GM19023 (cell line): ENCODE results near the gene TBL2.
"Not testable (repeated sequence)": the region's sequence is repeated elsewhere in the genome, so short reads cannot be mapped to it uniquely, and the experiment has no call there.

Experiments
- ATAC-seq: cut with Tn5 transposase; IDR thresholded peaks from one replicate; pipeline ENCODE4 v1.9.1; 2021; ENCODE audit warnings: mild to moderate bottlenecking, moderate library complexity; ENCODE audit not compliant: unreplicated experiment

The TBL2 gene

DNA sequence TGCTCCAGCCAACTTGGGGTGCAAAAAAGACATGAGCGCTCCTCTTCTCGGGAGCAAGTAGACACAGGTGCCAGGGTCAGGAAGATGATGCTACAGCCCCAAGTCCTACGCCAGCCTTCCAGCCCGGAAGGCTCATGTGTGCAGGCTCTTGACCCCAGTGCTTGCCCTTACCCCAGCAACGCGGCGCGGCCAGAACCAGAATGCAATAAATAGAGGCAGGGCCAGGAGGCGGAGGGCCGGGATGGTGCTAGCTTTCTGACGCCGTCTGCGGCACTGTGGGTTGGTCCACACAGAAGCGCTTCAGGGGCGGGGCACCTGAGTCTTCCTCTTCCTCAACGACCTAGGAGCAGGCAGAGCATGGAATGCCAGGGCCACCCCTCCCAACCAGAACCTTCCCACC lies 41.3 kb downstream of the TBL2 start:
- ATAC-seq, result no peak

DNA sequence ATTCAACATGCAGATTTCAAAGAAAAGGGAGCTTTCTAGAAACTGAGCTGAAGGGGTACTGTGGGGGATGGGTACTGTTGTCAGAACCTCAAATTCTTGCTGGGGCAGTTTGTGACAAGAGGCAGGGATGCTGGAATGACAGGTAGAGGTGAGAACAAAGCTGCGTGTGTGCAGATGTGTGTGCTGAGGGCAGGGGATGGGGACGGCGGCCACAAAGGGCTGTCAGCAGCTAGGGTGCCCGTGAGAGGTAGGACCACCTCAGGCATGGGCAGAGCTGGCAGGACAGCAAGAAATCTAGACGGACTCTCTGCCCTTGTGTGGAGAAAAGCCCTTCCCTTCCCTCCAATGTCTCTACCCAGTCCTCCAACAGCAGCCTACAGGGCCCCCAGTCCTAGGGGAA lies 41.9 kb downstream of the TBL2 start:
- no peak for ATAC-seq

- ATAC-seq, result not testable (repeated sequence)
Measured at GRCh38 chr7:73535918-73536317, 42.5 kb downstream of the TBL2 start.

DNA sequence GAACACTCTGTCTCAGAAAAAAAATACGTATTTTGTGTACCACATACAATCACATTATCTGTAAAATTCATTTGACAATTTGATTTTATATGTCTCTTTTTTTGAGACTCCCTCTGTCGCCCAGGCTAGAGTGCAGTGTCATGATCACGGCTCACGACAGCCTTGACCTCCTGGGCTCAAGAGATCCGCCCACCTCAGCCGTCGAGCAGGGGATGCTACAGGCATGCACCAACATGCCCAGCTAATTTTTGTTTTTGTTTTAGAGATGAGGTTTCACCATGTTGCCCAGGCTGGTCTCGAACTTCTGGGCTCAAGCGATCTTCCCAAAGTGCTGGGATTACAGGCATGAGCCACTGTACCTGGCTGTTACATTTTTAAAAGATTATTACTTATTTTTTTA lies 44.6 kb downstream of the TBL2 start:
- ATAC-seq, result no peak

DNA sequence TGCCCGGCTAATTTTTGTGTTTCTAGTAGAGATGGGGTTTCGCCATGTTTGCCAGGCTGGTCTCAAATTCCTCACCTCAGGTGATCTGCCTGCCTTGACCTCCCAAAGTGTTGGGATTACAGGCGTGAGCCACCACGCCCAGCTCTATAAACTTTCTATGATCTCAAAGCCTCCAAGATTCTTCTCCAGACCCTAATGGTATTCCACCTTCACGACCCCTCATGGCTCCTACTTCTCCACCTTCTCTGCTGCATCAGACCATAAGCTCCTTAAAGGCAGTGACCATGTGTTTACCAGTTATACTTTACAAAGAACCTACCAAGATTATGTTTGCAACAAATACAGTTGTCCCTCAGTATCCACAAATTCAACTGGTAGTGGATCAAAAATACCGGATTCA lies 46.2 kb downstream of the TBL2 start:
- no peak for ATAC-seq

- no peak for ATAC-seq
Measured at GRCh38 chr7:73530800-73531199, 47.6 kb downstream of the TBL2 start.

- ATAC-seq, result no peak
Measured at GRCh38 chr7:73526896-73527821, 51.2 kb downstream of the TBL2 start.

DNA sequence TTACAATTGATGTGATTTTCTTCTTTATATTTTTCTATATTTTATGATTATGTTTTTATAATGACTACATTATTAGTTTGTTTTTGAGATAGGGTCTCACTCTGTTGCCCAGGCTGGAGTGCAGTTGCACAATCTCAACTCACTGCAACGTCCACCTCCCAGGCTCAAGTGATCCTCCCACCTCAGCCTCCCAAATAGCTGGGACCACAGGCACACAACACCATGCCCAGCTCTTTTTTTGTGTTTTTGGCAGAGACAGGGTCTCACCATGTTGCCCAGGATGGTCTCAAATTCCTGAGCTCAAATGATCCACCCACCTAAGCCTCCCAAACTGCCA lies 52.3 kb downstream of the TBL2 start:
- ATAC-seq, result not testable (repeated sequence)

DNA sequence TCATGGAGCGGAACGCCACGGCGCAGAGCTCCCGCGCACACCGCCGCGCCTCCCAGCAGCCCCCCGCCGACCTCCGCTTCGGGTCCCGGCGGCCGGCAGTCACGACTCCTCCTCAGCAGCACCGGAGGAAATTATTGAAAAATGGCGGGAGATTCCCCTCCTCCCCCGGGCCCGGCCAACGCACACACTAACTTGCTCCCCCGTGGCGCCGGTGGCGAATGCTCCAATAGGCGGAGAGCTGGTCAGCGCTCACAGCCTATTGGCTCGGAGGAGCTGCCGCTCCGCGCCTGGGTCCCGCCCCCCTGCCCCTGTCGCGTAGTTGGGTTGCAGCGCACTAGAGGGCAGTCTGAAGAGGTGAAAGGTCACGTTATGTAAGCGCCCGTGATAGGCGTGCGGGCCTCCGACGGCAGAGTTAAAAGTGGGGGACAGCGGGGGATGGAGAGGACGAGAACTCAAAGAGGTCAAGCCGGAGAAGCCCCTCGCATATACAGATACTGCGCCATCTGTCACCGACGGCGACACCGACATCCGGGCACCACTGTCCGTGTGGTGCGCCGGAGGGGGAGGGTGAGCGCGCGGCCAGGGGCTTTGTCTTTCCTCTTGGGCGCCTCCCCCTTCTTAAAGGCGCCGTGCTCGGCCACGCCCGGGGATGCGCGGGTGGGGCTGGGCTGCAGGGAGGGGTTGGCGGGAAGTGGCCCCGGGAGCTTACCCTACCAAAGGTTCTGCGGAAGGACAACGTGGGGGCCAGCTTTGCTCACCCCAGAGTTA lies 56.1 kb downstream of the TBL2 start, which contains the start of gene BAZ1B:
Gene BAZ1B, minus strand, starts transcription at position 189 of the 768 bp plus-strand sequence. CDS start 360 bp downstream, outside the sequence.
- peak; percentile 90 for ATAC-seq

DNA sequence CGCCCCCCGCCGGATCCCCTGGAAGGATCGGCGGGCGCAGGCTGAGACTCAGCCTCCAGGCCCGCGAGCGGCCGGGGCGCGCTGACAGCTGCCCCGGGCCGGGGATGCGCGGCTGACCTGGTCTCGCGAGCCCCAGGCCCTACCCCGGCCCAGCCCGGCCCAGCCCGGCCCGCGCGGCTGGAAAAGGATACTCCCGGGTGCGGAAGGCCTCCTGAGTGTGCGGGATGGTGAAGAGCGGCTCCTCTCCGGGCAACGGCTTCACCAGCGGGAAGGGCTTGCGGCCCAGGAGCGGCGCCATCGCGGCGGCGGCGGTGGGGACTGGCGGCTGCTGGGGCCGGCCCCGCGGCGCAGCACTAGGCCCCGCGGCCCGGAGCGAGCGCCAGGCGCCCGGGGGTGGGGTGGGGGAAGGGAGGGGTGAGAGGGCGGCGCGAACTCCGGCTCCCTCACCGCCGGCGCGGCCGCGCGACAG lies 56.7 kb downstream of the TBL2 start:
- peak; percentile 50 for ATAC-seq

GRCh38 chr7:73520673-73521635 lies 57.4 kb downstream of the TBL2 start:
- ATAC-seq, result no peak

GRCh38 chr7:73519867-73520672 lies 58.3 kb downstream of the TBL2 start:
- no peak for ATAC-seq

GRCh38 chr7:73518470-73518869 lies 59.9 kb downstream of the TBL2 start:
- ATAC-seq, result no peak
